PFSK-1 (cell line): ENCODE results near the gene KCNG2.

Experiments used
- FOXP2 ChIP-seq: optimal IDR thresholded peaks from 2 replicates; pipeline ENCODE3; 2011; ENCODE audit warnings: borderline replicate concordance, control low read depth, inconsistent platforms; ENCODE audit not compliant: insufficient read depth; ENCODE audit errors: extremely low read length, extremely low read depth
- POLR2AphosphoS5 ChIP-seq: IDR thresholded peaks from 2 replicates; pipeline ENCODE4 v1.6.1; 2012; ENCODE audit warnings: low read depth, mild to moderate bottlenecking, control low read depth, low read length, moderate library complexity
- REST ChIP-seq, 2 experiments: IDR thresholded peaks; 2 replicates each; pipeline versions ENCODE4 v1.6.1 to v1.8.0; 2011 to 2012; ENCODE audit warnings: low read depth in 2 of 2, low read length in 2 of 2, control low read depth in 1 of 2, inconsistent platforms in 1 of 2, mild to moderate bottlenecking in 1 of 2, moderate library complexity in 1 of 2; ENCODE audit not compliant: insufficient read depth in 1 of 2
- SIN3A ChIP-seq: IDR thresholded peaks from 2 replicates; pipeline ENCODE4 v1.6.1; 2012; ENCODE audit warnings: mild to moderate bottlenecking, low read length, moderate library complexity, borderline replicate concordance; ENCODE audit not compliant: insufficient read depth
- TAF1 ChIP-seq: IDR thresholded peaks from 2 replicates; pipeline ENCODE4 v1.6.1; 2012; ENCODE audit warnings: low read length, control low read depth, borderline replicate concordance; ENCODE audit not compliant: insufficient read depth

The KCNG2 gene

GRCh38 chr18:79772865-79773696, 24.7 kb upstream of the KCNG2 start:
- TF ChIP-seq TAF1, result no peak
- no peak for TF ChIP-seq REST (IDR thresholded peaks at IDR 0.05; ENCODE audit: insufficient read depth in 1 of 2, low read depth in 2 of 2, low read length in 2 of 2)
- TF ChIP-seq FOXP2, result no peak
- no peak for TF ChIP-seq POLR2AphosphoS5
- no peak for TF ChIP-seq SIN3A

DNA sequence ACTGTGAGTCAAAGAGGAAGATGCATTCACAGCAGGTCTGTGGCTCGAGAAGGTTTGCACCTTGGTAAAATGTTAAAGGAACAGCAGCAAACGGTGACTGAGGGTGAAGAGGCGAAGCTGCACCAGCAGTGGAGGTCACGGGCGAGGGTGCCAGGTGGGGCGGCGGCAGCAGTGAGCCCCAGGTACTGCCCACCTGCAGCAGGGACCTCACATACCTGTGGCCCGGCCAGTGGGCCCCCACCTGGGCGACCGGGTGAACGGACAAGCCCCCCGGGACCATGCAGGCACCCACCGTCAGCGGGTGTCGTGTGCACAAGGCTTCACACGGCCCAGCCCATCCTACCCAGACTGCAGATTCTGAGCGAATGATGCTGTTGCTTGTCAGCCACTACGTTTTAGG, 23.6 kb upstream of the KCNG2 start:
- no peak for TF ChIP-seq SIN3A

DNA sequence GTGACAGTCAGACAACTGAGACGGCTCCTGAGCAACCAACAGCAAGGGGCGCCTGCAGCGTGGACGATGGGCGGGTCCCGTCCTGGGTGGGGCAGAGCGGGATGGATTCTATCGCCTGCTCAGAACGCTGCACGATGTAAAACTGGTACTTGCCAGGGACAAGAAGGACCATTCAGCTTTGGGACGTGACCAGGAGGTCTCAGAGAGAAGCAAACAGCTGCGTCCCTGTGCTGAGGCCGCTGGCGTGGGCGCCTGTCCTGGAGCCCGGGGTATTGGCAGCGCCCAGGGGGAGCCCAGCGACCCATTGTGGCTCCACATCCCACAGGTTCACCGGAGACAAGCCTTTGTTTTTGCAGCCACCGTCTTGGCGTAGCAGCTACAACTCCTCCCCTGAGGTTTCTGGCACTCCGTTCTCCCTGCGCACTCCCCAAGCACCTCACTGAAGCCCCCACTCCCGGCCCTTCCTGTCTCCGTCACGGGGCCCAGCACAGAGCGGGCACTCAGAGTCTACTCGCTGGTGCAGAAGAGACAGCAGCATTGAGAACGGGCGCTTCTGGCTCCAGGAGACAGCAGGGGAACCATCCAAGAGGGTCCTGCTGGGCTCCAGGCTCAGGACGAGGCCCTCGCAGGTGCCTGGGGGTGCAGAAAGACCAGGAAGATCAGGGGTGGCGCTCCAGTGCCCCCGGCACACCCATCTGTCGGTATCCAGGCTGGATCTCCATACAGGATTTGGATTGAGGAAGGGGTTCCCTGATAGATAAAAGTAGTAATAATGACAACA, 22.1 kb upstream of the KCNG2 start:
- TF ChIP-seq REST (IDR thresholded peaks at IDR 0.05; ENCODE audit: insufficient read depth in 1 of 2, low read depth in 2 of 2, low read length in 2 of 2) (no peak), POLR2AphosphoS5 (no peak), FOXP2 (no peak), SIN3A (no peak), TAF1 (no peak)

GRCh38 chr18:79776674-79777073, 21.1 kb upstream of the KCNG2 start:
- TF ChIP-seq SIN3A, result no peak
- TF ChIP-seq REST (IDR thresholded peaks at IDR 0.05; ENCODE audit: insufficient read depth in 1 of 2, low read depth in 2 of 2, low read length in 2 of 2), result no peak
- TF ChIP-seq TAF1, result no peak
- no peak for TF ChIP-seq POLR2AphosphoS5
- no peak for TF ChIP-seq FOXP2

- TF ChIP-seq SIN3A (no peak), FOXP2 (no peak), REST (IDR thresholded peaks at IDR 0.05; ENCODE audit: insufficient read depth in 1 of 2, low read depth in 2 of 2, low read length in 2 of 2) (no peak), TAF1 (no peak), POLR2AphosphoS5 (no peak)
These were observed 19.4 kb upstream of the KCNG2 start for GRCh38 chr18:79778291-79778791.
